H1 (cell line): ENCODE measurements around the gene RPL12. TPM values are rescaled to one million over a fixed set of nuclear protein-coding genes. Genes with fewer than 3 reads are reported as not detected.

Experiments
- CTCF ChIA-PET: fragments of 300-600 bp; sonication (Branson Sonifier 250); formaldehyde crosslinking; loops from one replicate; lab custom pipeline; 2021; ENCODE audit not compliant: partially characterized antibody; lab: Charles Lee
- POLR2A ChIA-PET: fragments of 300-600 bp; sonication (Branson Sonifier 250); formaldehyde crosslinking; loops from one replicate; lab custom pipeline; 2021; ENCODE audit warnings: inconsistent platforms; ENCODE audit not compliant: partially characterized antibody; lab: Charles Lee
- DNase-seq, 2 experiments: peaks; one replicate each; pipeline versions ENCODE4 v3.0.0 to v3.0.0-alpha.2; 2010 to 2022; ENCODE audit warnings: low spot score in 2 of 2, low read depth in 1 of 2, mixed read lengths in 1 of 2
- FAIRE-seq: peaks from 2 replicates; lab custom pipeline; 2011; peaks lifted over from hg19 to GRCh38; lab: Jason Lieb, UNC
- H2AFZ ChIP-seq: 2 replicates; pipeline ENCODE4 v1.8.1; 2012; ENCODE audit warnings: low read length, inconsistent platforms
- H2AK5ac ChIP-seq: 2 replicates; pipeline ENCODE4 v1.6.1; 2013; ENCODE audit warnings: low read depth, low read length
- H2BK120ac ChIP-seq: replicated peaks from 2 replicates; pipeline ENCODE3; 2013; ENCODE audit warnings: low read depth, low read length, inconsistent platforms
- H2BK12ac ChIP-seq: 2 replicates; pipeline ENCODE4 v1.6.1; 2013; ENCODE audit warnings: low read depth, low read length
- H2BK15ac ChIP-seq: 2 replicates; pipeline ENCODE4 v1.6.1; 2013; ENCODE audit warnings: low read length
- H2BK20ac ChIP-seq: 2 replicates; pipeline ENCODE4 v1.6.1; 2013; ENCODE audit warnings: low read length
- H2BK5ac ChIP-seq: 2 replicates; pipeline ENCODE4 v1.6.1; 2013; ENCODE audit warnings: low read depth, low read length
- H3K14ac ChIP-seq: 2 replicates; pipeline ENCODE4 v1.6.1; 2013; ENCODE audit warnings: inconsistent platforms; ENCODE audit not compliant: insufficient read length
- H3K18ac ChIP-seq: 2 replicates; pipeline ENCODE4 v1.6.1; 2013; ENCODE audit warnings: low read length; ENCODE audit errors: extremely low read depth
- H3K23ac ChIP-seq: 2 replicates; pipeline ENCODE4 v1.6.1; 2013; ENCODE audit warnings: inconsistent platforms; ENCODE audit not compliant: insufficient read length
- H3K23me2 ChIP-seq: 2 replicates; pipeline ENCODE4 v1.6.1; 2013; ENCODE audit warnings: low read depth, low read length
- H3K27ac ChIP-seq: 2 replicates; pipeline ENCODE4 v1.6.1; 2011; ENCODE audit warnings: low read depth, low read length, inconsistent platforms
- H3K27me3 ChIP-seq, 4 experiments: replicated peaks in 1 of 4; 1 replicate in 1 of 4; 2 replicates in 3 of 4; pipeline versions ENCODE4 v1.6.1 to v1.8.1; 2011 to 2013; ENCODE audit warnings: low read length in 3 of 4, mild to moderate bottlenecking in 3 of 4, inconsistent platforms in 2 of 4, mixed read lengths in 2 of 4, moderate library complexity in 1 of 4; ENCODE audit not compliant: control insufficient read depth in 3 of 4, insufficient read depth in 3 of 4; ENCODE audit errors: extremely low read depth in 1 of 4
- H3K36me3 ChIP-seq, 4 experiments: 2 replicates each; pipeline versions ENCODE4 v1.6.1 to v1.8.1; 2011 to 2013; ENCODE audit warnings: mild to moderate bottlenecking in 4 of 4, low read length in 3 of 4, moderate library complexity in 2 of 4, control low read depth in 1 of 4, inconsistent platforms in 1 of 4; ENCODE audit not compliant: insufficient read depth in 4 of 4, control insufficient read depth in 2 of 4
- H3K4ac ChIP-seq: replicated peaks from 2 replicates; pipeline ENCODE3; 2013; ENCODE audit warnings: low read length, low read depth, mixed read lengths, inconsistent platforms; ENCODE audit not compliant: insufficient read length
- H3K4me1 ChIP-seq, 4 experiments: replicated peaks in 1 of 4; 1 replicate in 1 of 4; 2 replicates in 3 of 4; pipeline versions ENCODE4 v1.6.1 to v1.8.1; 2011 to 2013; ENCODE audit warnings: low read length in 3 of 4, inconsistent platforms in 2 of 4, mixed read lengths in 1 of 4; ENCODE audit not compliant: insufficient read depth in 4 of 4, control insufficient read depth in 3 of 4
- H3K4me2 ChIP-seq, 2 experiments: 2 replicates each; pipeline versions ENCODE4 v1.6.1 to v1.8.1; 2011 to 2013; ENCODE audit warnings: low read depth in 2 of 2, low read length in 2 of 2, control low read depth in 1 of 2, inconsistent platforms in 1 of 2, mild to moderate bottlenecking in 1 of 2; ENCODE audit not compliant: insufficient read depth in 1 of 2
- H3K4me3 ChIP-seq, 4 experiments: fragments of 200-600, 300-600 bp in 1 of 4; sonication (generic), shearing (Covaris generic), sonication (Bioruptor Twin) in 1 of 4; 2 replicates each; pipeline versions ENCODE4 v1.5.1 to v1.8.1; 2011 to 2016; ENCODE audit warnings: low read length in 4 of 4, low read depth in 3 of 4, control low read depth in 2 of 4, inconsistent platforms in 2 of 4, mild to moderate bottlenecking in 2 of 4, mixed read lengths in 1 of 4, moderate library complexity in 1 of 4; ENCODE audit not compliant: insufficient read depth in 2 of 4; ENCODE audit errors: extremely low read depth in 1 of 4
- H3K56ac ChIP-seq: replicated peaks from 2 replicates; pipeline ENCODE3; 2013; ENCODE audit warnings: low read depth, mild to moderate bottlenecking, mixed read lengths, low read length, inconsistent platforms; ENCODE audit not compliant: insufficient read length
- H3K79me1 ChIP-seq: 2 replicates; pipeline ENCODE4 v1.6.1; 2013; ENCODE audit warnings: low read depth, low read length, control low read depth
- H3K79me2 ChIP-seq, 2 experiments: 2 replicates each; pipeline versions ENCODE4 v1.6.1 to v1.8.1; 2012 to 2013; ENCODE audit warnings: low read length in 2 of 2, mild to moderate bottlenecking in 2 of 2, inconsistent platforms in 1 of 2; ENCODE audit not compliant: insufficient read depth in 2 of 2, control insufficient read depth in 1 of 2
- H3K9ac ChIP-seq, 4 experiments: replicated peaks in 1 of 4; 1 replicate in 1 of 4; 2 replicates in 3 of 4; pipeline versions ENCODE4 v1.6.1 to v1.8.1; 2011 to 2013; ENCODE audit warnings: low read depth in 3 of 4, low read length in 3 of 4, control low read depth in 2 of 4, mild to moderate bottlenecking in 2 of 4, moderate library complexity in 2 of 4, inconsistent platforms in 1 of 4; ENCODE audit errors: extremely low read depth in 1 of 4
- H3K9me3 ChIP-seq, 2 experiments: 2 replicates each; pipeline versions ENCODE4 v1.6.1 to v1.8.1; 2012 to 2013; ENCODE audit warnings: mild to moderate bottlenecking in 2 of 2, moderate library complexity in 2 of 2, control low read depth in 1 of 2, inconsistent platforms in 1 of 2, low read depth in 1 of 2, low read length in 1 of 2, mixed read lengths in 1 of 2; ENCODE audit not compliant: insufficient read depth in 2 of 2
- H4K20me1 ChIP-seq, 2 experiments: replicated peaks in 1 of 2; 2 replicates each; pipeline versions ENCODE3 to v1.8.1; 2011 to 2013; ENCODE audit warnings: inconsistent platforms in 2 of 2, low read length in 2 of 2, mild to moderate bottlenecking in 1 of 2; ENCODE audit not compliant: insufficient read depth in 2 of 2, control insufficient read depth in 1 of 2
- H4K5ac ChIP-seq: 2 replicates; pipeline ENCODE4 v1.6.1; 2013; ENCODE audit warnings: low read length, low read depth, mixed read lengths, inconsistent platforms; ENCODE audit not compliant: insufficient read length
- H4K8ac ChIP-seq: 2 replicates; pipeline ENCODE4 v1.8.0; 2013; ENCODE audit warnings: mild to moderate bottlenecking, moderate library complexity, low read length, inconsistent platforms; ENCODE audit not compliant: insufficient read depth; ENCODE audit errors: extremely low read depth
- H4K91ac ChIP-seq: replicated peaks from 2 replicates; pipeline ENCODE3; 2013; ENCODE audit warnings: low read length, mixed read lengths, inconsistent platforms; ENCODE audit not compliant: insufficient read length
- BCL11A ChIP-seq, 2 experiments: IDR thresholded peaks; one replicate each; pipeline ENCODE4 v1.6.1; 2011; ENCODE audit warnings: low read depth in 2 of 2, low read length in 2 of 2, mild to moderate bottlenecking in 2 of 2
- CEBPB ChIP-seq: IDR thresholded peaks from 2 replicates; pipeline ENCODE4 v1.6.1; 2012; ENCODE audit warnings: low read depth, low read length
- WGBS, 2 experiments: shearing (Covaris generic) in 1 of 2; methylation state at CpG; one replicate each; pipeline versions ENCODE4 v1.1.6 to v1.1.7; 2013 to 2015; ENCODE audit warnings: low lambda C conversion rate in 2 of 2, mixed read lengths in 2 of 2, inconsistent platforms in 1 of 2, low coverage in 1 of 2, missing lambda C conversion rate in 1 of 2; ENCODE audit not compliant: insufficient replicate concordance in 2 of 2, insufficient coverage in 1 of 2, insufficient read length in 1 of 2; ENCODE audit errors: extremely low coverage in 1 of 2, missing lambda C conversion rate in 1 of 2; 5-methylcytosine and 5-hydroxymethylcytosine counted together
- polyA plus RNA-seq, 7 experiments: library from polyadenylated mRNA; depleted of rRNA in 3 of 7; stranded (reverse) in 5 of 7; unstranded in 2 of 7; fragments of >200 nt in 5 of 7; fragments of 200-250 nt in 2 of 7; gene quantifications; 1 replicate in 5 of 7; 2 replicates in 1 of 7; 4 replicates in 1 of 7; pipeline versions ENCODE4 v1.2.1 to v1.2.3, GENCODE V29; 2011 to 2013; ENCODE audit warnings: missing spikeins in 2 of 7, mixed read lengths in 2 of 7
- total RNA-seq: library from RNA; stranded (reverse); fragmentation: NEBNext Ultra II Directional; extraction: Animal tissue kit (Norgen Biotek cat#: 25700); gene quantifications from 2 replicates; pipeline ENCODE4 v1.2.1, GENCODE V29; 2021

The RPL12 gene
- total and polyA plus RNA-seq, 2 of the 8 experiments (the other 6 are each of a cell fraction or from before 2014, with no cell fraction given), result 1,993 to 4,892 TPM

- H4K5ac ChIP-seq, result no peak overlapping the region
- no peak overlapping the region for H2BK15ac ChIP-seq
- TF ChIP-seq BCL11A (IDR thresholded peaks at IDR 0.05; ENCODE audit: low read depth in 2 of 2, low read length in 2 of 2), result no peak
- TF ChIP-seq CEBPB, result no peak
- H3K56ac ChIP-seq, result no peak overlapping the region
- H3K4ac ChIP-seq, result no peak overlapping the region
- no peak overlapping the region for H3K4me3 ChIP-seq
- H3K79me2 ChIP-seq, result peaks cover 0 to 5% of the 10 kb centered on the region in 2 experiments; a peak in 2 of 4 replicates
- no peaks in the 10 kb centered on the region for H3K9me3 ChIP-seq
- peaks cover 7 to 33% (median 14%) of the 10 kb centered on the region in 4 experiments; a peak in 7 of 8 replicates for H3K36me3 ChIP-seq
- 86% methylated on average over 17 of the region's 17 CpGs; no CpG with 5 or more reads in 1 of the 2 experiments for WGBS, 2 experiments
- no peak overlapping the region for H2BK12ac ChIP-seq
- H2AFZ ChIP-seq, result no peak overlapping the region
- H3K18ac ChIP-seq, result no peak overlapping the region
- H4K20me1 ChIP-seq, result peaks cover 0 to 2% of the 10 kb centered on the region in 2 experiments
- no peak overlapping the region for H3K27ac ChIP-seq
- H2AK5ac ChIP-seq, result no peak overlapping the region
- no peak overlapping the region for H3K4me2 ChIP-seq
- no peak overlapping the region for H3K14ac ChIP-seq
- H3K4me1 ChIP-seq, result peaks cover 0 to 5% (median under 1%) of the 10 kb centered on the region in 4 experiments; a peak in 3 of 7 replicates
- DNase-seq, result no peak
- no peak overlapping the region for H3K23ac ChIP-seq
- no peaks in the 10 kb centered on the region; the same call in 1 of the 2 replicates for H3K79me1 ChIP-seq
- H3K9ac ChIP-seq, result no peak overlapping the region
- FAIRE-seq, result no peak
- CTCF ChIA-PET, result no interaction called here
- no peak overlapping the region for H4K91ac ChIP-seq
- POLR2A ChIA-PET, result interaction anchor here (9.0 kb wide), 1 partner anchor 17 kb away, joined by 125 read pairs; no protein-coding TSS in a partner anchor
- H2BK5ac ChIP-seq, result no peak overlapping the region
- H3K27me3 ChIP-seq, result no peaks in the 10 kb centered on the region
- H4K8ac ChIP-seq, result no peak overlapping the region
- H3K23me2 ChIP-seq, result 0 out of 2 replicates have a peak, but pooled peaks cover 1% of the 10 kb centered on the region
- H2BK120ac ChIP-seq, result no peak overlapping the region
- H2BK20ac ChIP-seq, result no peak overlapping the region
Observed at GRCh38 chr9:127457191-127457878, 6.1 kb upstream of the RPL12 start.
